Measurements from ENCODE around the gene GPRASP2.
"Not testable (repeated sequence)": the region's sequence is repeated elsewhere in the genome, so short reads cannot be mapped to it uniquely, and the experiment has no call there.

GPRASP2 gene
- total RNA-seq, result 2.4 to 6.6 (median 3.2) reads per million in 4 donors

DNA sequence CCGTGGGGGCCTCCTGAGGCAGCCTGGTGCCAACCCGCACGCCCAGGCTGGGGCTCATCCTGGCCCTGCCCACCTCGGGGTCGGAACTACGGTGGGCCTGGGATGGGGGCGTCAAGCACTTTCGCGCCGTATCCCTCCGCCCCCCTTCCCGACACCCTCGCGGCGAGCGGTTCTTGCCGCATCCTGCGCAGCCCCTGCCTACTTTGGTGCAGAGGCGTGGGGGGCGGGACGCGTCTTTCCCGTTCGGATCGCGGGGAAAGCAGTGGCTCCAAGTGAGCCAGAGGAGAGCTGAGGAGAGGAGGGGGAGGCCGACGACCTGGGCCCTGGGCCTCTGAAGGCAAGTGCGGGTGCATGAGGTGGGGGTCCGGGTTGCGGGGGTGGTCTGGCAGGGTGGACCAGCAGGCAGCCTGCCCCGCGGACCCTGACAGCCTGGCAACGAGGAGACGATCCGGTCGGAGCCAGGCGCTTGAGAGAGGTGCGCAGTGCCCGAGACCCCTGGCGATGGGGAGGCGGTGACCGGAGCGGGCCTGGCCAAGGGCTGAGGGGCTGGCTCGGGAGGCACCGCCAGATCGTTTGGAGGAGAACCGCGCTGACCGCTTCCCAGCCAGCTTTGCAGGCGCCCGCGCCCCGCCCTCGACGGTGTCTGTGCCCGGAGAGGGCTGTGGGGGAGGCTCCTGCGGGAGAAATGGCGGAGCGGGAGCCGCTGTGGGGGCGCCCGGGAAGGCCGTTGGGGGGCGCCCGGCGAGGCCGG, at the start of gene GPRASP2:
GPRASP2 (plus strand) TSS at position 233 of the 751 bp plus-strand sequence. CDS start 2,422 bp downstream, outside the sequence.
- DNase-seq, result peak in 1 of 5 donors; percentile 8

DNA sequence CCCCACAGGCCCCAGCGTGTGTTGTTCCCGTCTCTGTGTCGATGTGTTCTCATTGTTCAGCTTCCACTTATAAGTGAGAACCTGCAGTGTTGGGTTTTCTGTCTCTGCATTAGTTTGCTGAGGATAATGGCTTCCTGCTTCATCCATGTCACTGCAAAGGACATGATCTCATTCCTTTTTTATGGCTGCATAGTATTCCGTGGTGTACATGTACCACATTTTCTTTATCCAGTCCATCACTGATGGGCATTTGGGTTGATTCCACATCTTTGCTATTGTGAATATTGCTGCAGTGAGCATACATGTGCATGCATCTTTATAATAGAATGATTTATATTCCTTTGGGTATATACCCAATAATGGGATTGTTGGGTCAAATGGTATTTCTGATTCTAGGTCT, 48.4 kb upstream of the GPRASP2 start:
- DNase-seq, result not testable (repeated sequence)

DNA sequence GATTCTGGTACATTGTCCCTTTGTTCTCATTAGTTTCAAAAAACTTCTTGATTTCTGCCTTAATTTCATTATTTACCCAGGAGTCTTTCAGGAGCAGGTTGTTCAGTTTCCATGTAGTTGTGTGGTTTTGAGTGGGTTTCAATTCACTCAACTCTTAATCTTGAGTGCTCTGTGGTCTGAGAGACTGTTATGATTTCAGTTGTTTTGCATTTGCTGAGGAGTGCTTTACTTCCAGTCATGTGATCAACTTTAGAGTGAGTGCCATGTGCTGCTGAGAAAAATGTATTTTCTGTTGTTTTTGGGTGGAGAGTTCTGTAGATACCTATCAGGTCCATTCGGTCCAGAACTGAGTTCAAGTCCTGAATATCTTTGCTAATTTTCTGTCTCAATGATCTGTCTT, 45.2 kb upstream of the GPRASP2 start:
- not testable (repeated sequence) for DNase-seq

DNA sequence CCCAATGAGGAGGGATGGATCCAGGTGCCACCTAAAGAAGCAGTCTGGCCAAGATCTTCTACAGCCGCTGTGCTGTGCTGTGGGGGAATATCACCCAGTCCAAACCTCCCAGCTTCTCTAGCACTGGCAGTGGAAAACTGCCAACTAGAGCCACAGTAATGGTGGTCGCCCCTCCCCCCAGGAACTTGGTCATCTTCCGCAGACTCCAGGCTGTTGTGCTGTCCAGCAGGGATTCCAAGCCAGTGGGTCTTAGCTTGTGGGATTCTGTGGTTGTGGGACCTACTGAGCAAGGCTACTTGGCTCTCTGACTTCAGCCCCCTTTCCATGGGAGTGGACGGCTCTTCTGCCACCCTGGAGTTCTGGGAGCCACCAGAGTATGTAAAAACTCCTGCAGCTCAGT, 42.7 kb upstream of the GPRASP2 start:
- no peak for DNase-seq

DNA sequence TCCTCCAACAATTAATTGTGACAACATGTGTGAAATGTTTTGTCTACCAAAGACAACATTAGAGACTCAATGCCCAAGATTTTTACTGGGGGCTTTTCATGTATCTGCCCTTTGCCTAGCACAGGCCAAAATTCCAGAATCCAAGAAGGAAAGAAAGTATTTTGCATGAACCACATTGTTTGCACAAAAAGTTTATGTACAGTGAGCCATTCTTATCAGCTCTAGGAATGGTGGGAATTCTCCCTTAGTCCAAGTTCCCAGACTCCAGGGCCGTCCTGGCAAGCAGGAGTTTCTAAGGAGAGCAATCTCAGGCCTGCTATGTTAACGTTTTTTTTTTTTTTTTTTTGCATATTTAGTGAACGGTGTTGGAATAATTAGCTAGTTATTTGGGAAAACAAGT, 39.4 kb upstream of the GPRASP2 start:
- no peak for DNase-seq

DNA sequence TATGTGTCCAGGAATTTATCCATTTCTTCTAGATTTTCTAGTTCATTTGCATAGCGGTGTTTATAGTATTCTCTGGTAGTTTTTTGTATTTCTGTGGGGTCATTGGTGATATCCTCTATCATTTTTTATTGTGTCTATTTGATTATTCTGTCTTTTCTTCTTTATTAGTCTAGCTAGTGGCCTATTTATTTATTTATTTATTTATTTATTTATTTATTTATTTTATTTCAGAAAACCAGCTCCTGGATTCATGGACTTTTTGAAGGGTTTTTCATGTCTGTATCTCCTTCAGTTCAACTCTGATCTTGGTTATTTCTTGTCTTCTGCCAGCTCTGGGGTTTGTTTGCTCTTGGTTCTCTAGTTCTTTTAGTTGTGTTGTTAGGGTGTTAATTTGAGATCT, 34.8 kb upstream of the GPRASP2 start:
- not testable (repeated sequence) for DNase-seq

DNA sequence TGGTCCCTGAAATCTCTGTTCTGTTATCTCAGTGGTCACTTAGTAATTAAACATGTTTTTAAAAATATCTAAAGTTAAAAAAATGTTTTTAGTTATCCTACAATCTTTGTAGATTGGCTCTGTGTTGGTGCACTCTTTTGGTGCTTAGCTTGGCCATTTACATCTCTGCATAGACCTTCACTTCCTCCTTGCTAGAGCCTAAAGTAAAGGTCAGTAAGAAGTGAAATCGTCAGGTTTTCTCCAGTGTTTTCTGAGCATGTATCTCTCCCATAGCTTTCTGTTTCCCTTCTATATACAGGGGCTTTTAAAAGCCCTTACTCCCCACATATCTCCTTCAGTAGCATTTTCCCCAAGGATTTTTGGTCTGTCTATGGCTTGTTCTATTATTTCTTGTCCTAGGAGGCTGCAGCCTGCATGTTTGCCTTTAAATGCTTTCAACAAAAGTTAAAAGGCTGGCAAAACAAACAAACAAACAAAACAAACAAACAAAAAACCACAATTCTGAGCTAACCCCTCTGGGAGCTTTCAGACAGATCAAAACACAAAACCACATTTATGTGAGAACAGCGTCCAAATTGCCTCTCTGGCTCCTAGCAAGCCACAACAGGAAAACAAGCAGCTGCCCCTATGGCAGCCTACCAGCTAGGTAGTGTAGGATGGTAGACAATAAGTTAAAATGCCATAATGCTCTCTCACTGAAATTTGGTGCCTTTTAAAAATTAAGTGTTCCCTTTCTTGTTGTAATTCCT, 27.3 kb upstream of the GPRASP2 start:
- DNase-seq, result no peak

DNA sequence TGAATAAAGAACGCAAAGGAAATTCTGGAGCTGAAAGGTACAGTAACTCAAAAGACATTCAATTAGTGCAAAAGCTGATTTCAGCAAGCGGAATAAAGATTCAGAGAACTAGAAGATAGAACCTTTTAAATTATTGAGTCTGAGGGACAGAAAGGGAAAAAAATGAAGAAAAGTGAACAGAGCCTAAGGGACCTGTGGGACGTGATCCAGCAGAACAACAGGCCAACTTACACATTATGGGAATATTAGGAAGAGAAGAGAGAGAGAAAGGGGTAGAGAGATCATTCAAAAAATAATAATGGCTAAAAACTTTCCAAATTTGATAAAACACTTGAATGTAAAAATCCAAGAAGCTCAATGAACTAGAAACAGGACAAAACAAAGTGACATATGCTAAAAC, 17.5 kb upstream of the GPRASP2 start:
- no peak for DNase-seq

DNA sequence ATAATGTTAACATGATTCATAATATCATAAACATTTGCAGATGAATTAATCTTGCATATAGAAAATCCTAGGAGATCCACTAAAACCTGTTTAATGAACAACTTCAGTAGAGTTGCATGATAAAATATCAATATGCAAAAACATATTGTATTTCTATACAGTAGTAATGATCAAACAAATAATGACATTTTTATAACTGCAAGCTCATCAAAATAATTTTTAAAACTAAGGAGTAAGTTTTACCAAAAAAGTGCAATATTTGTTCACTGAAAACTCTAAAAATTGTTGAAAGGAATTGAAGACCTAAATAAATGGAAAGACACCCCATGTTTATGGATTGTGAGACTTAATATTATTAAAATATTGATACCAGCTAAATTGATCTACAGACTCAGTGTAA, 15.9 kb upstream of the GPRASP2 start:
- no peak for DNase-seq

DNA sequence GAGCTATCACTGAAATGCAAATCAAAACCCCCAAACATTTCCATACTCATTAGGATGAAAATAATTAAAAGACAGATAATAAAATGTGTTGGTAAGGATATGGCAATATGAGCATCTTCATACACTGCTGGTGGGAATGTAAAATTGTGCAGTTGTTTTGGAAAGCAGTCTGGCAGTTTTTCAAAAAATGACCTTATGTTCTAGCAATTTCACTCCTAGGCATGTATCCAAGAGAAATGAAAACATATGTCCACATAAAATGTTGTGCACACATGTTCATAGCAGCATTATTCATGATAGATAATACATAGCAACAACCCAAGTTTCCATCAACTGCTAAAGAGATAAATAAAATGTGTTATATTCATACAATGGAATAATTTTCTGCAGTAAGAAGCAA, 14.8 kb upstream of the GPRASP2 start:
- no peak for DNase-seq

DNA sequence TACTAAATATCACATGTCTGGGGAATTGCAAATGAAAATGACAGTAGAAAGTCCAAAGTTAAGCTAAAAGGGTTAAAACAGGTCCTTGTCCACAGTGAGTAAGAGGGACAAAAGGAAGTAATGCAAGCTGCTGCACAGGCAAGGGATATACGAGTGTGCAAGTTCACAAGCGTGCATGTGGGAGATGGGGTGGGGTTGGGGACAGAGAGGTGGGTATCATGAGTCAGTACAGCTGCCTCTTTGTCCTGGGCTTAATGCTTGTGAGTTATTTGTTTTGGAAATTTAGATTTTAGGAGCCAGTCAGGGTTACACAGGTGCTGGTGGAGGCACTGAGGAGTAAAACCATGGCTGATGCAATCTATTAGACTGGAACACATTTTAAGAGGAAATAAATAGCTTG, 3.3 kb upstream of the GPRASP2 start:
- DNase-seq, result no peak

DNA sequence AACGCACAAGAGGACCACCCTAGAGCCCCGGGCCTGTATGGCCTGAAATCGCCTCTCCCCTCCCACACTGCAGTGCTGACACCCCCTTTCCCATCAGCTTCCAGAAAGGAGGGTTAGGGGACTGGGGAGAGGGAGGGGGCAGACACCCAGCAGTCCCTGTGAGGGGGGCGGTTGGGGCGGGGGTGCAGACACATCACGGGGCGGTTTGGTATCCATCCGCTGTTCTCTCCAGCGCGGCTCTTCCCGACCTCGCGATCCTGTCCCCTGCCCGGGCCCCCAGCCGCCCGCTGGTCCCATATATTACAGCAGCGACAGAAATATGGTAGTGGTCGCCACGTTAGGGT, 404 bp upstream of the GPRASP2 start:
- no peak for DNase-seq

DNA sequence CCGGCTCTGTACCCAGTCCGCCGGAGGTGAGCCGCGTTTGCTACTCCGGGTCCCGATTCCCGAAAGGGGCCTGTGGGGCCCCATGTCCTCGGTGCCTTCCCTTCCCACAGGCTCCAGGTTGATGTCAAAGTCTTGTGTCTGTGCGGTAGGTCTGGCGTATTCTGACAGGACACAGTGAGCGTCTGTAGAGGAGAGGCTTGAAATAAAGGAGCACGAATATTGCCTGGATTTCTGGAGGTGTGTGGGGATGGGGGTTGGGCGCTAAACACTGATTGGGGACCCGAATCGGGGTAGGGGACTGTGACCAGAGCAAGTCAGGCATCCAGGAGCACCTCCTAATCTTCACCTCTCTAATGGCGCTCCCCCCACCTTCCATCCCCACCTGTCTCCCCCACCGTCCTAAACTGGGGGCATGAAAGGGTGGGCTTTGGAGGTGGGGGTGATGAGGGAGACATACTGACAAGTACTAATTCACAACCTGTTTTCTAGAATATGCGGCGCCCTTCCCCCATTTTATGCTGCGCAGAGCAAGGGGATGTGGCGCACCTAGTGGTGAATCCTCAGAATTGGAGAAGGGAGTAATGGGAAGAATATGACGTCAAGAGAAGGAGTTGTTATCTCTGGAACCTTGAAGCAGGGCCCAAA, 855 bp downstream of the GPRASP2 start:
- DNase-seq, result no peak

DNA sequence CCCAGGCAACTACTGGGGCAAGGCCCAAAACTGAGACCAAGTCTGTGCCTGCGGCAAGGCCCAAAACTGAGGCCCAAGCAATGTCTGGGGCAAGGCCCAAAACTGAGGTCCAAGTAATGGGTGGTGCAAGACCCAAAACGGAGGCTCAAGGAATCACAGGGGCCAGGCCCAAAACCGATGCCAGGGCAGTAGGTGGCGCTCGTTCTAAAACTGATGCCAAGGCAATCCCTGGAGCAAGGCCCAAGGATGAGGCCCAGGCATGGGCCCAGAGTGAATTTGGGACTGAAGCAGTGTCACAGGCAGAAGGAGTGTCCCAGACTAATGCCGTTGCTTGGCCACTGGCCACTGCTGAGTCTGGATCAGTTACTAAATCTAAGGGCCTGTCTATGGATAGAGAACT, 2.7 kb downstream of the GPRASP2 start:
- no peak for DNase-seq

DNA sequence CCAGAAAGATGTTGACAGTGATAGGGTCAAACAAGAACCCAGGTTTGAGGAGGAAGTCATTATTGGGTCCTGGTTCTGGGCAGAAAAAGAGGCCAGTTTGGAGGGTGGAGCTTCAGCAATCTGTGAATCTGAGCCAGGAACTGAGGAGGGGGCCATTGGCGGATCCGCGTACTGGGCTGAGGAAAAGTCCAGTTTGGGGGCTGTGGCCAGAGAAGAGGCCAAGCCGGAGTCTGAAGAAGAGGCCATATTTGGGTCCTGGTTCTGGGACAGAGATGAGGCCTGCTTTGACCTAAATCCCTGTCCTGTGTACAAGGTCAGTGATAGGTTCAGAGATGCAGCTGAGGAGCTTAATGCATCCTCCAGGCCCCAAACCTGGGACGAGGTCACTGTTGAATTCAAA, 3.7 kb downstream of the GPRASP2 start:
- DNase-seq, result no peak

DNA sequence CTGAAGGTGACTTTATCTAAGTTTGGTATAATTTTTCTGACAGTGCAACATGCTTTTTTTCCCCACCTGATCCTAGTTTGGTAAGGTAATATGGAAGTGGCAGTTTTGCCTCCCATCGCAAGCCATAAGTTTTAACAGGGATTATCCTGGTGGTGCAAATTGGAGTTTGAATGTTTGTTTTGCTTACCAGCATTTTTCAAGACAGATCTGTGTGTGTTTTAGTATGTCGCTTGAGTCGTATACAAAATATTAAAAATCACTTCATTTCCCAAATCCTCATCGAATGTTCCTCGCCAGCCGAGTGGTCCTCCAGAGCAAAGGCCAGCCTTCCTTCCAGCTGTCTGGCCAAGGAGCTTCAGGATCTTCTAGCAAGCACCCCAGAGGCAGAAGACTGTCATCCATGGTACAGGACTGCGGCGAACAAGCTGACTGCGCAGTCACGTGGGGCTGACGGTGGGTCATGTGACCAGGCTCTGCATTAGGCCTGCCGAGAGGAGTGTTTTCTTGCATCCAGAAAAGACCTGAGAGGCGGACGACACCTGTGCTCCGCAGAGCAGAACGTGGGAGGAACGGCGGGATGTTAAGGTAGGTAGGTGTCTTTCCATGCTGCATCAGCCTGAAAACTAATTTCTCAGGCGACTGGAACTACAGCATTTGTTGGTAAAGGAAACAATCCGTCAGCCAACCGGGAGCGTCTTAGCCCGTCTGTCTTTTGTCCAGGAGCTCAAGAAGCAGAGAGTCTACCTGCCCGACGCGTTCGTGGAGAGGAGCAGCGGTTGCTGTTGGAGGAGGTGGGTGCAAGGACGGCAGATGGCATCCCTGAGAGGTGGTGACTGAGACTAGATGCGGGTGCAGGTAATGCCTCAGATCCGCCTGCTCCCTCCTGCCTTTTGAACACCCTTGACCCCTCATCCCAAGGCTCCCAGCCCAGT, 8.3 kb downstream of the GPRASP2 start, which contains the start of gene GPRASP3:
GPRASP3 (plus strand) TSS at position 507 of the 932 bp plus-strand sequence. CDS start 28,253 bp downstream, outside the sequence.
- DNase-seq, result peak; percentile 41 to 69 (median 52)

DNA sequence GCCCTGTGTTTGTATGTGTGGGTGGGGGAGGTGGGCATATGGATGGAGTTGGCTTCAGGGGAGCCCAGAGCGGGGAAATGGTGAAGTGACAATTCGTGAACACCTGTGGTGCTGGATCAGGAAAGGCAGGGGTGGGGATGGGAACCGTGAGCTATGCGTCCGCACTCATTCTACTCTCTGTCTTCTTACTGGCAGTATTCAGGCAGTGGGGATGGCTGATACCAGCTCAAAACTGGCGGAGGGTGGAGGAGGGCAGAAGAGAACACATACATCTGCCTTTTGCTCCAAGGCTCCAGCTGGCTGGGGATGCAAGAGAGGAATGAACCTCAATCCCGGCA, 8.9 kb downstream of the GPRASP2 start:
- DNase-seq, result not testable (repeated sequence)

DNA sequence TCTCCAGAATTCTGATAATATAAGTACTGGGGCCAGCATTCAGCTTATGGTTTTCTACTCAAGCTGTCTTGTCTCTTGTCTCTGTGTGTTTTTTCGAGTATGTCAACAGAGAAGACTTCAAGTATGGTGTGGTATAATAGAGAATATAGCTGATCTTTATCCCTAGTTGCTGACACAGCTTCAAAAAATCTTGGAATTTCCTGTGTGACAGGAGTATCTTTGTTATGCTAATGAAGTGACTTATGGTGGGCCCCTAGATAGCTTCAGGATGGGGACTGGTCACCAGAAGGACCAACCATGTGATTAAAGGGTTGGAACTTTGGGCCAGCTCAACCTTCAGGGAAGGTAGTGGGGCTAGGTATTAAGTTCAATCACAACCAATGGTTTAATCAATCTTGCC, 11.2 kb downstream of the GPRASP2 start:
- no peak for DNase-seq

DNA sequence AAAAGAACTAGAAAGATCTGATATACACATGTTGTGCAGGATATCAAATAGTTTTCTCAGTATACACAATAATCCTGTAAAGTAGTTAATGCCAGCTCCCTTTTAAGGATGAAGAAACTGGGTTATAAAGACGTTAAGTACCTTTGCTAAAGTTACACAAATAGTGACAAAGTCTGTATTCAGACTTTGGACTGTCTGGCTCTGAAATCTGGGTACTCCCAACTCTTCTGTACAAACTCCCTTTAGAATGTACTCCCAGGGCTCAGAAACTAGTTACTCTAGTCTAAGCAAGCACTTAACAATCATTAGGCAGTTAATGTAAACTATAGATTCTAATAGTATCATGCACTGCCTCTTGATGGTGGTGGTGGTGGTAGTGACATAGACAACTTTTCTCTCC, 15.5 kb downstream of the GPRASP2 start:
- no peak for DNase-seq

DNA sequence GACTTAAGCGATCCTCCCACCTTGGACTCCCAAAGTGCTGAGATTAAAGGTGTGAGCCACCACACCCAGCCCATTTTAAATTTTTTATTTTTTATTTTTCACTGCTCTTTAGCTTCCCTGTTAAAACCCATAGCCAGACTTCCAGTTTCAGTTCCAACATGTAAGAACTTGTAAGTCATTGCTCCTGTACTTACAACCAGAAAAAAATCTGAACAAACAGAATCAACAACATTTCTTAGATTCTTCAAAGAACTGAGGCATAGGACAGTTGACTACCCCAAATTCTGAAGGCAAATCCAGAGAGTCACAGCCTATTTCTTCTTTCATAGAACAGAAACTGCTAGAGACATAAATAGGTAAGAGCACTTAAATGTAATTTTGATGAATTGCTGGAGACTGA, 16.4 kb downstream of the GPRASP2 start:
- no peak for DNase-seq

DNA sequence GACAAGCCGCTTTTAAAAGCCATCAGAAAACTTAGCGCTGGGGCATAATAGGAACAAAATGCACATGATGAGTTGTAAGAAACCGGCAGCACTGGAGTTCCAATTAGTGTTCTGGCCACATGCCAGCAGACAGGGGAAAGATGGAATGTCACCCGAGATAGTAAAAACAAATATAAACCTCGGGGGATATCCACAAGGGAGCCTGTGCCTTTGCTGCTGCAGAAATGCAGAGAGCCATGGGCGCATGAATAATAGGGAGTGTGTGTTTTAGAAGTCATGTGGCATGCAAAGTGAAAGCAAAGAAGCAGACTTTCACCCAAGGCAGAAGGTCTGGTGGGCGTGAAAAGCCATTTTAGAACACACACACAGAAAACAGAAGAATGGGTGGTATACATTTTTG, 27.4 kb downstream of the GPRASP2 start:
- no peak for DNase-seq

DNA sequence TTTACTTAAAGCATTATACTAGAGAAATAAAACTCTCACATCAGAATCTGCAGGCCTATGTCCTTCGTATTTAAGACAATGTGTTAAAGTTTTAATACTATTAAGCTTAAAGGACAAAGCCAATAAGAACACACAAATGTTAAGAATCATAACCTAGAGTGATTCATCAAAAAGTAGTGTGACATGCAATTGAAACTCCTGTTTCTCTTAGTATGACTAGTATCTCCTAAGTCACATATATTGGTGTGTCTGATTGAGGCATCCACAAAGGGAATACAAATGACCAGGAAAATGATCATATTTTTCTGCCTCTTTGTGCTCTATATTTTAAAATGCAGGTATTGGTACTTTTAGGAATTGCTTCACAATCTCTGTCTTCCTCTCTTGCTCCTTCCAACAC, 32.1 kb downstream of the GPRASP2 start:
- DNase-seq, result no peak

DNA sequence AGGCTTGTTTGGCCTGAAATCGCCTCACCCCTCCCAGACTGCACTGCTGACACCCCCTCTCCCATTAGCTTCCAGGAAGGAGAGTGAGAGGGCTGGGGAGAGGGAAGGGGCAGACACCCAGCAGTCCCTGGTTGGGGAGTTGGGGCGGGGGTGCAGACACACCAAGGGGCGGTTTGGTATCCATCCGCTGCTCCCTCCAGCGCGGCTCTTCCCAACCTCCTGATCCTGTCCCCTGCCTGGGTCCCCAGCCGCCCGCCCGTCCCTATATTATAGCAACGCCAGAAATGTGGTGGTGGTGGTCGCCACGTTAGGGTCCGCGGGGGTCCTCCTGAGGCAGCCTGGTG, 33.2 kb downstream of the GPRASP2 start:
- no peak for DNase-seq
